GM18526 (cell line): ENCODE data around the gene TRIM62.

Source experiments
- POLR2A ChIP-seq: IDR thresholded peaks from 3 replicates; pipeline ENCODE4 v1.6.1; 2011; ENCODE audit not compliant: insufficient read length; ENCODE audit errors: extremely low read depth

TRIM62 gene

GRCh38 chr1:33181921-33182341 is at the start of gene TRIM62:
Gene TRIM62 (minus strand): TSS chr1:33182043. CDS start chr1:33181432, 611 bp downstream.
- peak; percentile 40 for TF ChIP-seq POLR2A

- TF ChIP-seq POLR2A: no peak
Observed at GRCh38 chr1:33231166-33231565, 49.3 kb upstream of the TRIM62 start.

- no peak for TF ChIP-seq POLR2A
Observed at GRCh38 chr1:33228935-33229487, 47.2 kb upstream of the TRIM62 start.

- TF ChIP-seq POLR2A: no peak
Observed at GRCh38 chr1:33225586-33225985, 43.7 kb upstream of the TRIM62 start.

- no peak for TF ChIP-seq POLR2A
Observed at GRCh38 chr1:33224166-33224707, 42.4 kb upstream of the TRIM62 start.

- no peak for TF ChIP-seq POLR2A
Observed at GRCh38 chr1:33222381-33222780, 40.5 kb upstream of the TRIM62 start.

GRCh38 chr1:33221385-33221758 is 39.5 kb upstream of the TRIM62 start:
- no peak for TF ChIP-seq POLR2A

GRCh38 chr1:33220676-33221384 is 39.0 kb upstream of the TRIM62 start:
- no peak for TF ChIP-seq POLR2A

GRCh38 chr1:33219886-33220661 is 38.2 kb upstream of the TRIM62 start:
- no peak for TF ChIP-seq POLR2A

GRCh38 chr1:33211972-33212371 is 30.1 kb upstream of the TRIM62 start:
- TF ChIP-seq POLR2A: no peak

GRCh38 chr1:33206340-33206739 is 24.5 kb upstream of the TRIM62 start:
- TF ChIP-seq POLR2A: no peak

- no peak for TF ChIP-seq POLR2A
Observed at GRCh38 chr1:33195556-33195955, 13.7 kb upstream of the TRIM62 start.

GRCh38 chr1:33191731-33192275 is 10.0 kb upstream of the TRIM62 start:
- no peak for TF ChIP-seq POLR2A

- TF ChIP-seq POLR2A: no peak
Observed at GRCh38 chr1:33190701-33191100, 8.9 kb upstream of the TRIM62 start.

GRCh38 chr1:33188572-33189275 is 6.9 kb upstream of the TRIM62 start:
- TF ChIP-seq POLR2A: no peak
